SK-N-SH (cell line): ENCODE measurements around the gene ZNF516. TPM values are rescaled to one million over a fixed set of nuclear protein-coding genes. Genes with fewer than 3 reads are reported as not detected.

Experiments
- CTCF ChIA-PET: fragments of 300-600, 350-600 bp; formaldehyde crosslinking; extraction: SDS; loops from one replicate; lab custom pipeline; 2021; lab: Yijun Ruan, JAX
- POLR2A ChIA-PET: fragments of 350-600 bp; sonication (Branson Sonifier 250); formaldehyde crosslinking; extraction: SDS; loops from one replicate; lab custom pipeline; 2020; ENCODE audit warnings: antibody characterized with exemption, inconsistent platforms; lab: Yijun Ruan, JAX
- DNase-seq: peaks from one replicate; pipeline ENCODE4 v3.0.0; 2012
- H2AFZ ChIP-seq: fragments of 200-600 bp; sonication (generic); 2 replicates; pipeline ENCODE4 v1.8.1; 2016; ENCODE audit warnings: antibody characterized with exemption, mild to moderate bottlenecking, low read depth
- H3F3A ChIP-seq: fragments of 200-600 bp; sonication (generic); replicated peaks from 2 replicates; pipeline ENCODE3; 2016; ENCODE audit warnings: antibody characterized with exemption, mild to moderate bottlenecking; ENCODE audit not compliant: insufficient read depth
- H3K27ac ChIP-seq, 2 experiments: fragments of 200-500 bp in 1 of 2; fragments of 200-600 bp in 1 of 2; sonication (Bioruptor generic) in 1 of 2; sonication (generic), shearing (Covaris generic) in 1 of 2; 2 replicates each; pipeline versions ENCODE4 v1.5.1 to v1.6.1; 2014 to 2016; ENCODE audit warnings: low read depth in 2 of 2, inconsistent platforms in 1 of 2, low read length in 1 of 2, mild to moderate bottlenecking in 1 of 2, mixed read lengths in 1 of 2
- H3K27me3 ChIP-seq: fragments of 200-600 bp; sonication (generic), shearing (Covaris generic); 2 replicates; pipeline ENCODE4 v1.6.1; 2016; ENCODE audit warnings: mixed run types; ENCODE audit not compliant: insufficient read depth
- H3K36me3 ChIP-seq, 2 experiments: fragments of 200-500 bp in 1 of 2; fragments of 200-600 bp in 1 of 2; sonication (Bioruptor generic) in 1 of 2; sonication (generic) in 1 of 2; replicated peaks in 1 of 2; 2 replicates each; pipeline versions ENCODE3 to v1.5.1; 2014 to 2016; ENCODE audit warnings: low read length in 1 of 2, mild to moderate bottlenecking in 1 of 2; ENCODE audit not compliant: insufficient read depth in 2 of 2, control insufficient read depth in 1 of 2
- H3K4me1 ChIP-seq, 2 experiments: fragments of 200-500 bp in 1 of 2; fragments of 200-600 bp in 1 of 2; sonication (Bioruptor generic) in 1 of 2; sonication (generic), shearing (Covaris generic) in 1 of 2; 2 replicates each; pipeline versions ENCODE4 v1.5.1 to v1.6.1; 2014 to 2016; ENCODE audit warnings: low read depth in 1 of 2, low read length in 1 of 2, mixed run types in 1 of 2; ENCODE audit not compliant: insufficient read depth in 2 of 2, control insufficient read depth in 1 of 2
- H3K4me2 ChIP-seq: fragments of 200-600 bp; sonication (generic), shearing (Covaris generic); 2 replicates; pipeline ENCODE4 v1.6.1; 2017; ENCODE audit warnings: mixed run types
- H3K4me3 ChIP-seq, 2 experiments: fragments of 200-500 bp in 1 of 2; fragments of 200-600 bp in 1 of 2; sonication (Bioruptor generic) in 1 of 2; sonication (generic), shearing (Covaris generic) in 1 of 2; 2 replicates each; pipeline versions ENCODE4 v1.5.1 to v1.8.1; 2014 to 2016; ENCODE audit warnings: low read depth in 2 of 2, inconsistent platforms in 1 of 2, low read length in 1 of 2, mild to moderate bottlenecking in 1 of 2, mixed read lengths in 1 of 2, moderate library complexity in 1 of 2
- H3K79me2 ChIP-seq: fragments of 200-600 bp; sonication (generic); 2 replicates; pipeline ENCODE4 v1.8.1; 2017; ENCODE audit warnings: mild to moderate bottlenecking; ENCODE audit not compliant: insufficient read depth
- H3K9ac ChIP-seq: fragments of 200-600 bp; sonication (generic); 2 replicates; pipeline ENCODE4 v1.6.1; 2017; ENCODE audit warnings: mixed run types
- H3K9me2 ChIP-seq: fragments of 200-600 bp; sonication (generic); 2 replicates; pipeline ENCODE4 v1.6.1; 2017; ENCODE audit warnings: mixed run types
- H3K9me3 ChIP-seq: fragments of 200-600 bp; sonication (generic); 2 replicates; pipeline ENCODE4 v1.6.1; 2017; ENCODE audit warnings: mixed run types, mild to moderate bottlenecking, moderate library complexity
- H4K20me1 ChIP-seq: fragments of 200-600 bp; sonication (generic); 2 replicates; pipeline ENCODE4 v1.6.1; 2017; ENCODE audit warnings: mild to moderate bottlenecking, mixed run types; ENCODE audit not compliant: insufficient read depth
- CTCF ChIP-seq: fragments of 200-600 bp; sonication (generic); IDR thresholded peaks from 2 replicates; pipeline ENCODE4 v1.6.1; 2017; ENCODE audit warnings: antibody characterized with exemption, mild to moderate bottlenecking, moderate library complexity
- ELF1 ChIP-seq: IDR thresholded peaks from 2 replicates; pipeline ENCODE4 v1.4.0; 2012
- FOSL2 ChIP-seq: IDR thresholded peaks from 2 replicates; pipeline ENCODE4 v1.4.0; 2012; ENCODE audit warnings: low read depth, mild to moderate bottlenecking, moderate library complexity, borderline replicate concordance
- FOXJ3 ChIP-seq: sonication (generic); formaldehyde crosslinking; IDR thresholded peaks from 2 replicates; pipeline ENCODE4 v1.5.1; 2020; ENCODE audit warnings: mild to moderate bottlenecking, missing genetic modification reagents
- FOXM1 ChIP-seq: IDR thresholded peaks from 2 replicates; pipeline ENCODE4 v1.4.0; 2012; ENCODE audit warnings: low read depth, mild to moderate bottlenecking
- IRF3 ChIP-seq: fragments of 150-350 bp; IDR thresholded peaks from 2 replicates; pipeline ENCODE4 v1.6.1; 2016; ENCODE audit warnings: mild to moderate bottlenecking, low read depth, low read length
- MEF2A ChIP-seq: IDR thresholded peaks from 2 replicates; pipeline ENCODE4 v1.4.0; 2012; ENCODE audit warnings: low read depth, borderline replicate concordance
- NFIC ChIP-seq: IDR thresholded peaks from 2 replicates; pipeline ENCODE4 v1.4.0; 2012; ENCODE audit warnings: borderline replicate concordance
- NRF1 ChIP-seq: IDR thresholded peaks from 2 replicates; pipeline ENCODE4 v1.6.1; 2012; ENCODE audit warnings: low read depth, mild to moderate bottlenecking, low read length
- PBX3 ChIP-seq: IDR thresholded peaks from 2 replicates; pipeline ENCODE4; 2012
- POLR2AphosphoS5 ChIP-seq: IDR thresholded peaks from 2 replicates; pipeline ENCODE4 v1.6.1; 2012; ENCODE audit warnings: low read depth, low read length
- RXRA ChIP-seq: IDR thresholded peaks from 2 replicates; pipeline ENCODE4 v1.4.0; 2012; ENCODE audit warnings: low read depth, mild to moderate bottlenecking, borderline replicate concordance
- TAF1 ChIP-seq: IDR thresholded peaks from 2 replicates; pipeline ENCODE4 v1.6.1; 2012; ENCODE audit warnings: low read depth, mild to moderate bottlenecking, low read length, moderate library complexity, borderline replicate concordance
- USF1 ChIP-seq: IDR thresholded peaks from 2 replicates; pipeline ENCODE4 v1.4.0; 2012; ENCODE audit warnings: low read depth, borderline replicate concordance
- YY1 ChIP-seq: IDR thresholded peaks from 2 replicates; pipeline ENCODE4 v1.4.0; 2012; ENCODE audit warnings: low read depth, mild to moderate bottlenecking
- WGBS: methylation state at CpG from one replicate; pipeline ENCODE4 v1.1.6; 2017; ENCODE audit warnings: low lambda C conversion rate; 5-methylcytosine and 5-hydroxymethylcytosine counted together
- polyA plus RNA-seq, 3 experiments: library from polyadenylated mRNA; depleted of rRNA; stranded (reverse); fragments of >200 nt; gene quantifications; 2 replicates each; pipeline ENCODE4 v1.2.3, GENCODE V29; 2012

Gene ZNF516
- polyA plus RNA-seq, 1 of the 3 experiments (the other 2 are of a cell fraction), result 4.4 TPM

- TF ChIP-seq FOXJ3 (CRISPR knock-in tag) (no peak), IRF3 (no peak), NFIC (no peak)
Measured at GRCh38 chr18:76420898-76421684, 74.0 kb downstream of the ZNF516 start (continued).

- Histone ChIP-seq H3K4me1 (peaks cover 0 to 2% of the 10 kb centered on the region in 2 experiments; a peak in 1 of 4 replicates), H3K9me2 (no peaks in the 10 kb centered on the region), H3K36me3 (no peaks in the 10 kb centered on the region), H3K4me2 (no peak overlapping the region), H3K4me3 (no peak overlapping the region), H2AFZ (no peak overlapping the region), H3F3A (no peaks in the 10 kb centered on the region), H3K9me3 (no peaks in the 10 kb centered on the region), H3K9ac (no peak overlapping the region), H3K27ac (no peak overlapping the region), H3K27me3 (no peaks in the 10 kb centered on the region), H3K79me2 (peaks cover 8% of the 10 kb centered on the region; the same call in 1 of the 2 replicates), H4K20me1 (peaks cover 13% of the 10 kb centered on the region; the same call in 1 of the 2 replicates)
- 53% methylated on average over 2 of the region's 3 CpGs for WGBS
- TF ChIP-seq MEF2A (no peak), NRF1 (no peak), NFIC (no peak), PBX3 (no peak), FOXM1 (no peak), RXRA (no peak), IRF3 (no peak), ELF1 (no peak), POLR2AphosphoS5 (no peak), FOXJ3 (CRISPR knock-in tag) (no peak), CTCF (no peak), YY1 (no peak), FOSL2 (no peak), USF1 (no peak), TAF1 (no peak)
- no peak for DNase-seq
- POLR2A ChIA-PET, result no interaction called here
- CTCF ChIA-PET, result no interaction called here
Measured at GRCh38 chr18:76419811-76420210, 75.2 kb downstream of the ZNF516 start.
